GM19351 (cell line): ENCODE results near the gene AWAT1.
"Not testable (repeated sequence)": the region's sequence is repeated elsewhere in the genome, so short reads cannot be mapped to it uniquely, and the experiment has no call there.

Experiments
- ATAC-seq: cut with Tn5 transposase; IDR thresholded peaks from one replicate; pipeline ENCODE4 v1.9.1; 2021; ENCODE audit warnings: mild to moderate bottlenecking, moderate library complexity; ENCODE audit not compliant: unreplicated experiment

Gene AWAT1

DNA sequence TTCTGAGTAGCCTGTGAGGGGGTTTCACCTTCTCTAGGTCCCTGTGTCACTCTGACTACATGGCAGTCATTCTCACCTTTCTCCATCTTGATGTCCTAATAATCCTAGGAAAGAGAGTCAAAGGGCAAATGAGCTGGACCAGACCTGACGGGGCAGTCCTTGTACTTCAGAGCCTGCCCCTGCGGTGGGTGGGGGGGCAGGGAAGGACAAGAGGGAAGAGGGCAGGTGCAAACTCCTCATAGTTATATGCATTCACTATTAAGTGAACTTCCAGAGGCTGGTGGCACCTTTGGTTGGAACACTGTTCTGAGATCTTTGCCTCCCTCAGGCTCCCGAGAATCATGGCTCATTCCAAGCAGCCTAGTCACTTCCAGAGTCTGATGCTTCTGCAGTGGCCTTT, at the start of gene AWAT1:
AWAT1 (plus strand) TSS at position 301 of the 400 bp plus-strand sequence; CDS start at position 342, 41 bp downstream.
- no peak for ATAC-seq

DNA sequence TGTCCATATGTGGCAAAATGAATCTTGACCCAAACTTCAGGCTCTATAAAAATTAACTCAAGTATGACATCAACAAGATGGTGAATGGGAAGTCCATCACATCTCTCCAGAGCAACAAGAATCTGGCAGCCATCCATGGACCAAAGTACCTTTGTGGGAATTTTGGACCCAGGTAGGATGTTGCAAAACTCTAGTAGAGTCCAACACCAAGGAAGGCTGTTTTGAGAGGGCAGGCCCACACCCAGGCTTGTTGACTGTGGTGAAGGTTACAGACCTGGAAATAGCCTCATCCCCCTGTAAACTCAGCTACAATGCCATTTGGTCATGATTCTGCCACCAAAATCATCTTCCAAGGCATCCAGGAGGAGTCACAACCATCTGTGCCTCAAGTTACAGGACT, 44.2 kb upstream of the AWAT1 start:
- ATAC-seq, result no peak

DNA sequence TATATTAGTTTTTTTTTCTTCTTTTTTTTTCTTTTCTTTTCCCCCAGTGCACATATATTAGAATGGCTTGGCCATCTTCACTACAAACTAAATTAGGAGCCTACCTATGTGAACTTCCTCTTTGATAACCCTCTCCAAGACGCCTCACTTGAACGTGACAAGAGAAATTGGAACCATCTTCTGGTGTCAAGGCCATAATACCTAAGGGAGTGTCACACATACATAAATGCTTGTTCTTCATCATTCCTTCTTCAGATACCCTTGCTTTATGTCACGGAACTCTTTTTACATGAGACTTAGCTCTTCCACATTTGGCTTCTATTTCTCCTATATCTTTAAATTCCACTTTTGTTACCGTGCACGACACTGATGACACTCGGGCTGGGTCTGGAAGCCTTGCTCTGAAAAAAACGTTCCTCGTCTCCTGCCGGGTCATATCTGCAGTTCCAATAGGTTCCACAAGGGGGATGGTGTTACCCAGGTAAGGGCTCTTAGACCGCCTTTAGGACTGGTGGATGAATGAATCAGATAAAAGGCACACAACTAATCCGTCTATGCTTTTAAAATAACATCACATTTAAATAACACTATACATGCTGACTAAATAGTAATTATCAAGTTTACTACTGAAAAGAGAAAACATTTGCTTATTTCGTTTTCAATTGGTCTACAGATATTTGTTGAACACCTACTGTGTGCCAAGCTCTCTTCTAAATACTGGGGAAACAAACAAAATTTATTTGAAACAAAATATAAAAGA, 37.3 kb upstream of the AWAT1 start:
- ATAC-seq, result peak; percentile 95

DNA sequence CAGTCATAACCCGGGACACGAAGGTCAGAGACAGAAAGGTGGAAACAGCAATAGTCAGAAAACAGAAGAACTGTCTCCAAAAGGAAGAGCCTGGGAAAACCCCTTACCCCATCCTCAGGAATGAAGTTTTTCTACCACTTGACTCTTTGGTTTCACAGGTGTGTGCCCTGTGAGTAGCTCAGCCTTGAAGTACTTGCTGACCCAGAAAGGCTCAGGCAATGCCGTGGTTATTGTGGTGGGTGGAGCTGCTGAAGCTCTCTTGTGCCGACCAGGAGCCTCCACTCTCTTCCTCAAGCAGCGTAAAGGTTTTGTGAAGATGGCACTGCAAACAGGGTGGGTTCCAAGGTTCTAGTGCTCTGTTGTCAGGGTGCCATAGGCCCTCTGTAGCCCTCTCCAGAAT, 32.7 kb upstream of the AWAT1 start:
- no peak for ATAC-seq

DNA sequence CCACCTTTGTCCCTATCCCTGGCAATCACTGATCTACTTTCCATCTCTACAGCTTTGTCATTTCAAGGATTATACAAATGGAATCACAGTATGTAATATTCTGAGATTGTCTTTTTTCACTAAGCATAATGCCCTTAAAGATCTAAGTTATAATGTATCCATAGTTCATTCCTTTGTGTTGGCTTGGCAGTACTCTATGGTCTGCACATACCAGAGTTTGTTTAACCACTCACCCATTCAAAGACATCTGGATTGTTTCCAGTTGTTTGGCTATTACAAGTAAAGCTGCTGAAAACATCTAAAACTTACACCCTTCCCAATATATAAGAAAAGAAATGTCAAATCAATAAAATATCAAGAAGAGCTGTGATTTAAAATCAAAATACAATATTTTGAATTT, 26.0 kb upstream of the AWAT1 start:
- ATAC-seq, result no peak

DNA sequence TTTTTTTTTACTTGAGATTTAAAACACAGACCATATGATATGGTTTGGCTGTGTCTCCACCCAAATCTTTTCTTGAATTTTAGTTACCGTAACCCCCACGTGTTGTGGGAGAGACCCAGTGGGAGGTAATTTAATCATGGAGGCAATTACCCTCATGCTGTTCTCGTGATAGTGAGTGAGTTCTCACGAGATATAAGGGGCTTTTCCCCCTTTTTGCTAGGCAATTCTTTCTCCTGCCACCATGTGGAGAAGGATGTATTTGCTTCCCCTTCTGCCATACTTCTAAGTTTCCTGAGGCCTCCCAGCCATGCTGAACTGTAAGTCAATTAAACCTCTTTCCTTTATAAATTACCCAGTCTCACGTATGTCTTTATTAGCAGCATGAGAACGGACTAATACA, 24.9 kb upstream of the AWAT1 start:
- ATAC-seq, result not testable (repeated sequence)

DNA sequence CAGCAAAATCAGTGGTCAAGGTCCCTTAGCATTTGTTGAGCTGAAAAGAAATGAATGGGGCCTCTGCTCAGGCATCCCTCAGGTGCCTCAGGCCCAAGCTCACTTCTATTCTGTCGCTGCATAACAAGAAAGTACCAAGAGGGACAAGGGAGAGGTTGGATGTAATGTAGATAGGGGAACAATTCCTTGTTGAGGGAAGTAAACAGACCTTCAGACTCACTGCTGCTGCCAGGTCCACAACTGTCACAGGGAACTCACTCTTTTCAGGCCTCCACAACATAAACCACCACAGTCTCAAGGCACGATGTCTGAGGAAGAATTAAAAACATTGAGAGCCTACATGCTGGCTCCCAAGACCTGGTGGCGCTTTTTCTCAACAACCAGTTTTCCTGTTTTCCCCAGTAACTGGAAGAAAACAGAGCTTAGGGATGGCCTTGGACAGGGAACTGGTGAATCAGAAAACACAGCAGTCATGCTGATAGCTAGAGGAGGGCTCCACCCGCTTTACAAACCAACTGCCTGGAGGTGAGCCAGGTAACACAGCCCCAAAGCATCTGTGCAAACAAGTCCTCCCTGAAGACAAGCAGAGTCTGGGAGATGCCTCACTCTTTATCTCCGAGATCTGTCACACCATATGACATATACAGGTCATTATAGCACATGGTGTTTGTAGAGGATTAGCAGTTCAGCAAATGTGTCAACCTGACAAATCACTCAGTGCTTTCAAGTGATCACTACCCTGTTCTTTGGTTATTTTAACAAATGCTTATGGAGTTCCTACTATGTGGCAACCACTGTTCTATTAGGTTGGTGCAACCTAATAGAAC, 14.3 kb upstream of the AWAT1 start:
- no peak for ATAC-seq

DNA sequence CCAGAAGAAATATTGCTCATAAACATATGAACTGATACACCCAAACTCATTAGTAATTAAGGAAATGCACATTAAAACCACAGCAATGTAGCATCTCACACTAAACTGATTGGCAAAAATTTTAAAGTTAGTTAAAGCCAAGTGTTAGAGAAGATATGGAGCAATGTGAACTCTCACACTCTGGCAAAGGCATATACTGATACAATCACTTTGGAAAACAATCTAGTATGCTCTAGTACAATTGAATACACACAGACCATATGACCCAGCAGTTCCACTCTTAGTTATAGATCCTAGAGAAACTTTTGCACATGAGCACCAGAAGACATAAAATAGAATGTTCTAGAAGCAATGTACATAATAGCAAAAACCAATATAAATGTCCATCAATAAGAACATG, 8.4 kb upstream of the AWAT1 start:
- ATAC-seq, result no peak

DNA sequence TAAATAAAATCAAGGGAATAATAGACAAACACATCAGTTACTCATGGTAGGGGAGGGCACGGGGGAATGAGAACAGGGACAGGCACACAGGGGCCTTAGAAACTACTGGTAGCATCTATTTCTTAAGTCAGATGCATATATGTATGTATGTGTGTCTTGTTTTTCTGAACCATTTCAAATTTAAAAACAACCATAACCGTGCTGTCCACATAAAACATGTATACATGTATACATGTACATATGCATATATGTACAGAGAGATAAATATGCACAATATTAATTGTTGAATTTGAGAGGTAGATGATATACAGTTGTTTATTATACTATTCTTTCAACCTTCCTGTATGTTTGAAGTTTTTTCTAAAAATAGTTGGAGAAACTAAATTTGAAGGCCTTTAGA, 7.8 kb upstream of the AWAT1 start:
- no peak for ATAC-seq

DNA sequence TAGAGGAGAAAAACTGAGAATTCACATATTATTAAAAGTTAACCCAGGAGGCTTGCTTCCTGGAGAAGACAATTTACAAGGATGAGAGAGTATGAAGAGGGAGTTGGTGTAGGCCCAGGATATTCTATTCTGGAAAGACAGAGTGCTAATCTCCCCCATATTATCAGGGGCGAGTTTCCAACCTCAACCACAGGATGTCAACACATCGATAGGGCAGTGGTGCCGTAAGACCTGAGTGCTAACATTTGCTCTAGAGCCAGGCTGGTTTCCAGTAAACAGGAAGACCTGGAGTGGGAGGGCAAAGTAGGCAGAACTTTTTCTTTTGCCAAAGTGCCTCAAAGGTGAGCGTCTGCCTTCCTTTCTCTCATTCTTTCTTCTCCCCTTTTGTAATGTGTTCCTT, 2.8 kb upstream of the AWAT1 start:
- ATAC-seq, result no peak

DNA sequence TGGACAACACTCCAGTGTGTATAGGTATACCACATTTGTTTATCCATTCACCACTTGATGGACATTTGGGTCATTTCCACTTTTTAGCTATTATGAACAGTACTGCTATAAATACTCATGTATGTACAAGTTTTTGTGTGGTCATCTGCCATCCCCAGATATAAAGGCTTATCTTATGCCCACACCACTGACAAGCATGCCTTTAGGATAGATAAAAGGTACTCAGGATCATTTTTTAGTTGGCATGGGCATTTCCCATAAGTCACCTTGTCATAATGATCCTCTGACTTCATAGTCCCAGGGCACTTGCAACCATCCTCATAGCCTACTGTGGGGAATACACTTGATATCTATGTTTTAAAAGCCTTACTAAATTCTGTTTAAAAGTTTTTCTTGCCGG, 6.3 kb downstream of the AWAT1 start:
- no peak for ATAC-seq

DNA sequence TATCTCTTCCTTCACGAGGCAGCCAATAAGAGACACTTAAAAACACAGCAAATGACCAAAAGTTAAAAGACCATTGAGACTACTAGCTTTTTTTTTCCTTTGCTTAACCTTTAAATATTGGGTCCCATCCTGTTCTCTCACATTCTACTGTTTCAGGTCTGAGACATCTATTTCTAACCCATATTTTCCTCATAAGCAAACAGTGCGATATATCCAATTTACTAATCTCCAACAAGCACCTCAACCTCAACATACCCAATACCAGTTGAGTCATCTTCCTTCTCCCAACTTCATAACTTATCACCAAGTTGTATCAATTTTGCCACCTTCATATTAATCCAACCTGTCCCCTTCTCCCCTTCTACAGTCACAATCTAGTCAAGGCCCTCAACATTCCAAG, 7.0 kb downstream of the AWAT1 start:
- ATAC-seq, result no peak

DNA sequence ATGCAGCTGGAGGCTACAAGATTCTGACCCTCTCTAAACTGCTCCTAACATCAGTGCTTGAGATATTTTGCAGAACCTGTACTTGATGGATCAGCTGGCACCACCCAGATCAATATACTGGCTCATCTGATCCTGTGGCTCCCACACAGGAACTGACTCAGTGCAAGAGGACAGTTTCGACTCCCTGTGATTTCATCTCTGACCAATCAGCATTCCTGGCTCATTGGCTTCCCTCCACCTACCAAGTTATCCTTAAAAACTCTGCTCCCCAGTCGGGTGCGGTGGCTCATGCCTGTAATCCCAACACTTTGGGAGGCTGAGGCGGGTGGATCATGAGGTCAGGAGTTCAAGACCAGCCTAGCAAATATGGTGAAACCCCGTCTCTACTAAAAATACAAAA, 9.1 kb downstream of the AWAT1 start:
- not testable (repeated sequence) for ATAC-seq

DNA sequence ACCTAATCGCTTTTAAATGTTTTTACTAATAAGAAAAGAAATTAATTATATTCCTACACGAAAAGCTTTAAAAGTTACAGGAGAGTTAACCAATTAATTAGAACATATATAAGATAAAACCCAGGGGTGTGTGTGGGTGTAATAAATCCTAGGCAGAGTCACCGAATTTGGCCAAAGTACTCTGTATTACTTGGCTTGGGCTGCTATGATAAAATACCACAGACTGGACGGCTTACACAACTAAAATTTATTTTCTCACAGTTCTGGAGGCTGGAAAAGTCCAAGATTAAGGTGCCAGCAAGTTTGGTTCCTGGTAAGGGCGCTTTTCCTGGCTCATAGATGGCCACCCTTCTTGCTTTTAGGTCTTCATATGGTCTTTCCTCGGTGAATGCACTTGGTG, 10.4 kb downstream of the AWAT1 start:
- no peak for ATAC-seq

DNA sequence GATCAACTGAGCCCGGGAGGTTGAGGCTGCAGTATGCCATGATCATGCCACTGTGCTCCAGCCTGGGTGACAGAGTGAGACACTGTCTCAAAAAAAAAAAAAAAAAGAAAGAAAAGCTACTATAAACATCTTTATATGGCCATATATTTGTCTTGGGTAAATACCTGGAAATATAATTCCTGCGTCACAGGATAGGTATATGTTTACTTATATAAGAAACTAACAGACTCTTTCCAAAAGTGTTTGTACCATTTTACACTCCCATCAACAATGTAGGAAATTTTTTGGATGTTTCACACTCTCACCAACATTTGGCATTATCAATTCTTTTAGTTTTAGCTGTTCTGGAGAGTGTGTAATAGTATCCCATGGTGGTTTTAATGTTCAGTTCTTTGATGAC, 12.8 kb downstream of the AWAT1 start:
- no peak for ATAC-seq

DNA sequence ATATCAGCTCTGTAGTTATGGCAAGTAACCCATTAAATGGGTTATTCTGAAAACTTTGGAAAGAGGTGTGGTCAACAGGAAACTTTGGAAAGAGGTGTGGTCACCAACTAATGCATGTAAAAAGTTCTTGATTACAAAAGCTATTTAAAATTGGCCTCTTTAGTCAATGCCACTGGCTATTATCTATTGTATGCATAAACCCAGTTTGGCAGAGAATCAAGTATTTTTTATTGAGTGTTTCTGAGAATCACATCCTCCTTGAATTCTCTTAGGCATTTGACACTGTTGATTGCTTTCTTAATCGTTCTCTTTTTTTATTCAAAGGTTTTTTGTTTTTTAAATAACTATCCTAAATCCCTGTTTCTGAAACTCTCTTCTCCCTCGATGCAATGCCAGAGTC, 18.0 kb downstream of the AWAT1 start:
- ATAC-seq, result no peak

DNA sequence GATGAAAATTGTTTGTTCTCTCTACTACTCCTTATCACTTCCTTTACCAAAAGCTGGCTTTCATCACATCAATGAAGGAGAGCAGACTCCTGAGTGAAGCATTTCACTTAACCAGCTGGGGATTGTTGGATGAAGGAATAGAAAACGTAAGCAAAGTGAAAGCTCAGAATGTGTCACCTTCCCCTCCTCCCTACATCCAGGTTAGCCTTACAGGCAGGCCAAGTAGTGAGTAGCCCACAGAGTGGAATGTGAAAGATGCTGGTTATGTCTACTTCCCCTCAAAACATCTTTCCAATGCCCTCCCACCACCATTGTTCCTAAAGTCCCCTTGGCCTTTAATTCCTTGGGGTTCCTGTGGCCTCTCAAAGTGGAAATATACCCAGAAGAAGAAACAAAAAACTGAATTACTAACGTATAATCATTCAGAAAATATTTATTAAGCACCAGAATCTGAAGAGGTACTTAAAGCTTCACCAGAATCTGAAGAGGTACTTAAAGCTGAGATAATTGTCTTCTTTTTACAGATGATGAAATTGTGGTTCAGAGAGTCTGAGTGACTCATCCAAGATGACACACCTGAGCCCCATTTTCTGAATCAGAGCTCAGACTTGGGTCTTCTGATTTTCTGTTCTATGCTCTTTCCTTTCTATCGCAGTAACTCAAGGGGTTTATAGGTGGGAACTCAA, 19.1 kb downstream of the AWAT1 start:
- no peak for ATAC-seq

DNA sequence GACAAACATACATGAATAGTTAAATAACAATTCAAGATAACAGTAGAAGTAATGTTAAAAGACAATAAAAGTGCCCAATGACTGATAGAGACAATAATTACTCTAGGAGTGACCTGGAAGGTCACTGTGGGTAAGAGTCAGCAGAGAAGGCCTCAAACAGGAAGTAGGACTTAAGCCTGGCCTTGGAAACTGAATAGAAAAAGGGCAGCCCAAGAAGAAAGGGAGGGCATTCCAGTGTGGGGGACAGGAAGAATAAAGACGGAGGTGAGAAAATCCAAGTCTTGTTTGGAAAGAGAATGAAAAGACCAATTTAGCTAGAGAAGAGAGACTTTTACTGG, 19.6 kb downstream of the AWAT1 start:
- no peak for ATAC-seq

DNA sequence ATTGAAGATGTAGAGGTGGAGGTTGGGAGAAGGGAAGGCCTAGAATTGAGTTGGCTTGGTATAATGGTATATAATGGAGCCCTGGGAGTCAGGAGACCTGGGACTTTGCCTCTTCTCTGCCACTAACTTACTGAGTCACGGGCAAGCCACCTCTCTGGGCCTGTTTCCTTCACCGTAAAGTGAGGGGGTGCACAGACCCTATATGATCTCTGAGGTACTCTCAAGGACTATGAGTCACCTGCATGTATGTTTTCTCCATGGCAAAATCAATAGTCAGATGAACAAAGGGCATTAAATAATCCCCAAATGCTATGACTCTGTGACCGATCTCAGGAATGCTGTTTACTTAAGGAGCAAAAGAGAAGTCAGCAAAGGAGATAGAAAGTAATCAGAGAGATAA, 20.5 kb downstream of the AWAT1 start:
- no peak for ATAC-seq

DNA sequence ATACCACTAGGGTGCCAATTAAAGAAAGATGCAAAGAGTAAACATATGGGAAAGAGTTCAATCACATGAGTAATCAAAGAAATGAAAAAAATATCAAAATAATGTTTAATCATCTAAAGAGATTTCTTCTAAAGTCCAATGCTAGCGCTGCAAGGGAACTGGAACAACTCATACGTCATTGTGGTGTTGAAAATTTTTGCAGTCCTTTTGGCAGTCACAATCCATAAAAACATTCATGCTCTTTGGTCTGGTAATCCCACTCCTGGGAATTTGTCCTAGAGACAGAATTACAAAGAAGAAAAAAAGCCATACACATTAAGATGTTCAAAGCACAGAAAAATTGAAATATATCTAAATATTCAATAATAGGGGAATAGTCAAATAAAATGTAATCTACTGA, 21.0 kb downstream of the AWAT1 start:
- ATAC-seq, result no peak

DNA sequence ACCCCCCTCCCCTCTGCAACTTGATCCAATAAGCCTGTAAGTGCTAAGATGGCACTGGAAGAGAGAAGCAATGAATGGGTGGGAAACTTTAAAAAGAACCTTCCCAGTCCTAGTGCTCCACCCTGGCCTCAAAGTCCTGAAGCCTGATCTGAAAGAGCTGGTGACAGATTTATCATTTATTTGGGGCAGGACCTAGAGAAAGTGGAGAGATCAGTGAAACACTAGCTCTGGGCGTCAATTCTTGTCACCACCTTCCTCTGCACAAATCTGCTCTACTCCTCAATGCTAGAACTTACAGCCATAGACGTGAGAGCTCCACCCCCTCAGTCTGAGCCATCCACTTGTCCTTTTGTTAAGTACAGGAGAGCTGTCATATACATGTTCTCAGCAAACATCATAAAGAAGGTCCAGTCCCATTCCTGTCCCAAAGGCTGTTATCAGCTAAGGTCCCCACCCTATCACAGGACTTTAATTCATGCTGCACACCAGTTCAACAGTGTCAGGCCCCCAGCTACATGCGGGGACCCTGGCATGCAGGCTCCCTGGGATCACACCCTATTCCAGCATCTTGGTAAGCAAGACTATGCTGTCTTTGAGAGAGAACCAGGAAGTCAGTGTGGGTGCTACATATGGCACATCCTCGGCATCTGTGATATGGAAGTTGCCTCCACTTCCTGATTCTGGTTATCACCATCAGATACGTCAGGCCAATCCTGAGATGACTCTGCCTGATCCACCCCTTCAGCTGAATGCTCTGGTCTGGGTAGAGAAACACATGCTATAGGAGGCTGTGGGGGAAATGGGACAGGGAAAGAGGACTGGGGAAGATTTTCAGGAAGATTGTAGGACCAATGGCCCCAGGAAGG, 23.2 kb downstream of the AWAT1 start:
- no peak for ATAC-seq
